SKM-1 treated with dmso at 0.1 percent for 144 hours (cell line): ENCODE results near the gene POLE4.
A peak's percentile ranks its signal among the peaks of the same experiment; 100 is the strongest.

Source experiments
- DNase-seq: peaks from one replicate; lab custom pipeline; 2025; ENCODE audit not compliant: unreplicated experiment; lab: John Stamatoyannopoulos, UW

The POLE4 gene, protein sequence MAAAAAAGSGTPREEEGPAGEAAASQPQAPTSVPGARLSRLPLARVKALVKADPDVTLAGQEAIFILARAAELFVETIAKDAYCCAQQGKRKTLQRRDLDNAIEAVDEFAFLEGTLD

DNA sequence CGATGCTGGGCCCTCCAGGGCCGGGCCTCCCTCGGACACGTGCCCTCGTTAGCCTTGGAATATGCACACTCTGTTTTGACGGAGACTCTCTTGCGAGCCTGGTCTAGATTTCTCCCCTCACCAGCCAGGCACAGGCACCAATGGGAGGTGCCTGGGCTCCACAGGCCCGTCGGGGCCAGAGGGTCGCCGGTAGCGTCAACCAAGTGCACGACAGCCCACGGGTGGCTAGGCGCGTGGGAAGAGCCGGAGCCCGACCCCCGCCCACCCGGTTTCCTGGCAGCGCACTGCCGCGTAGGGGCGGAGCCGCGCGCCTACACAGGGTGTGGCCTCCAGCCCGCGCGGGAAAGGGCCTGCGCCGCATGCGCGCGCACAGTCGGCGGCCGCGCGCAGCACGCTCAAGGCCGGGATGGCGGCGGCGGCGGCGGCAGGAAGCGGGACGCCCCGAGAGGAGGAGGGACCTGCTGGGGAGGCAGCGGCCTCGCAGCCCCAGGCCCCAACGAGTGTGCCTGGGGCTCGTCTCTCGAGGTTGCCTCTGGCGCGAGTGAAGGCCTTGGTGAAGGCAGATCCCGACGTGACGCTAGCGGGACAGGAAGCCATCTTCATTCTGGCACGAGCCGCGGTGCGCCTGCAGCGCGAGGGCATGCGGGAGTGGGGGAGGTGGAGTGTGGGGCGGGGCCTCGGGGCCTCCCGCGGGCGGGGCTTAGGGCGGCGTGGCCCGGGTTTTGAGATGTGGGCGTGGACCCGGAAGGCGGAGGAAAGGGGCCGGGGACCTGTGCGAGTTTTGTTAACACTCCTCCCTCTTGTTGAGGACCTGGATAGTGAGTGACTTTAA lies at the start of gene POLE4:
POLE4 (plus strand) TSS at position 370 of the 832 bp plus-strand sequence; CDS start at position 407, 37 bp downstream.
- peak; percentile 92 for DNase-seq

- DNase-seq: no peak
Observed at GRCh38 chr2:74908748-74909444, 49.5 kb upstream of the POLE4 start.

- DNase-seq: no peak
Observed at GRCh38 chr2:74910245-74910644, 48.2 kb upstream of the POLE4 start.

DNA sequence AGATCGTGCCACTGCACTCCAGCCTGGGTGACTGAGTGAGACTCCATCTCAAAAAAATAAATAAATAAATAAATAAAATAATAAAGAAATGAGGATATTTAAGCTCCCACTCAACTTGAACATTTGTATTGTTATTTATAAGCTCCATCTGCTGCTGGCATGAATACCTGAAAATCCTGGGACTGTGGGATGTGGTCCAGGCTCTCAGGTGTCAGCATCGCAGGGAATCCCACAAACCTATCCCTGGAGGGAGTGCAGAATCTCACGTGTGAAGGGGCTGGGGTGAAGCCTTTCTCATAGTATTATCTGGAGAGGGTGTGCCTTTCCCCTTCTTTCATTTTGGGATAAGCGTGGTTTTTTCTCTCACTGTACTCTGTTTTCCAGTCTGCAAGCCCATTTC lies 47.4 kb upstream of the POLE4 start:
- no peak for DNase-seq

DNA sequence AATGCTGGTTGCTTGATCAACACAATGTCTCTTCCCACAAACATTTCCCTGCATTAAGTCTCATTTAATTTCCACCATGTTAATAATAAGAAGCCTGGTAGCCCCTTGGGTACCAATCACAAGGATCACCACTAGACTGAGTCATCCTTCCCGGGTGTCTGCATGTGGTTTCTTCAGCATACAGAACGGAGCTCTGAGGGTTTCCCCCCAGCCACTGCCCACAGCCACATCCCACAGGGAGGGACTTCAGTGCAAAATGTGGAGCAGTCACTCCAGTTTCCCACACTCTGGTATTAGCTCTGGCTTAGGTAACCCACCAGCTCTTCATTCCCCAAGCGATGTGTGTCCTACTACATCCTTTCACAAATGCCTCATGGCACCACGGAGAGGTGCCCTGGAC lies 42.7 kb upstream of the POLE4 start:
- DNase-seq: no peak

- DNase-seq: no peak
Observed at GRCh38 chr2:74916394-74916793, 42.0 kb upstream of the POLE4 start.

DNA sequence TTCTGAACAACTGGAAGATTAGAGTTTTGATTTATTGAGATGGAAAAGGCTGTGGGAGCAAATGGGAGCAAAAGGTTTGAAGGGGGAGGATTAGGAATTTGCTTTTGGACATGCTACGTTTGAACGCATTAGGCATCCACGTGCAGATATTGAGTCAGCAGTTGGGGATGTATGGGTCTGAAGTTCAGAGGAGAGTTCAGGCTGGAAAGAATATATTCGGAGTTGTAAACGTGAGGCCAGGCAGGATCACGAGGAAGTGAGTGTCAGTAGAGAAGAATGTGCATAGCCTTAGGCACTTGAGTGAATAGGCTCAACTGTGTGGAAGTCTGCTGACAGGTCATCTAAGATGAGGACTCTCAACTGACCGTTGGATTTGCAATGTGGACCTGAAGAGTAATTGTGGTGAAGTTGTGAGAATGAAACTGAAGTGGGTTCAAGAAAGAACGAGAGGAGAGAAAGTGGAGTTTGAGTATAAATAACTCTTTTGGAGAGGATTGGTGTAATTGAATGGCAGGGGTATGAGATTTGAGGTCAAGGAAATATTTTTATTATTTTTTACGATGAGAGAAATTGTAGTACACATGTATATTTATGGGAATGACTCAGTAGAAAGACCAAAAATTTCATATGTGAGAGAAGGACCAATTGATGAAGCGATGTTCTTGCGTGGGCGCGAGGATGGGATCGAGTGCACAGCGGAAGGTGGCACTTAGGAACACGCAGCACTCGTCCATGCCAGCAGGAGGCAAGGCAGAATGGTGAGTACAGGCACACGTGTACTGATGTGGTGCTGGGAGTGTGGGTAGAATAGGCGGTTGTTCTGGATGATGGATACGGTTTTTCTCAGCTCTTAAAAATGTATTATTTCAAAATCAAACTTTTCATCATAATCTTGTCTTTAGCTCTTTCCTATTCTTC lies 40.5 kb upstream of the POLE4 start:
- DNase-seq: no peak

- DNase-seq: peak; percentile 28
Observed at GRCh38 chr2:74919827-74920226, 38.6 kb upstream of the POLE4 start.

- DNase-seq: no peak
Observed at GRCh38 chr2:74921236-74921736, 37.2 kb upstream of the POLE4 start.

- peak; percentile 91 for DNase-seq
Observed at GRCh38 chr2:74922592-74923227, 35.7 kb upstream of the POLE4 start.

DNA sequence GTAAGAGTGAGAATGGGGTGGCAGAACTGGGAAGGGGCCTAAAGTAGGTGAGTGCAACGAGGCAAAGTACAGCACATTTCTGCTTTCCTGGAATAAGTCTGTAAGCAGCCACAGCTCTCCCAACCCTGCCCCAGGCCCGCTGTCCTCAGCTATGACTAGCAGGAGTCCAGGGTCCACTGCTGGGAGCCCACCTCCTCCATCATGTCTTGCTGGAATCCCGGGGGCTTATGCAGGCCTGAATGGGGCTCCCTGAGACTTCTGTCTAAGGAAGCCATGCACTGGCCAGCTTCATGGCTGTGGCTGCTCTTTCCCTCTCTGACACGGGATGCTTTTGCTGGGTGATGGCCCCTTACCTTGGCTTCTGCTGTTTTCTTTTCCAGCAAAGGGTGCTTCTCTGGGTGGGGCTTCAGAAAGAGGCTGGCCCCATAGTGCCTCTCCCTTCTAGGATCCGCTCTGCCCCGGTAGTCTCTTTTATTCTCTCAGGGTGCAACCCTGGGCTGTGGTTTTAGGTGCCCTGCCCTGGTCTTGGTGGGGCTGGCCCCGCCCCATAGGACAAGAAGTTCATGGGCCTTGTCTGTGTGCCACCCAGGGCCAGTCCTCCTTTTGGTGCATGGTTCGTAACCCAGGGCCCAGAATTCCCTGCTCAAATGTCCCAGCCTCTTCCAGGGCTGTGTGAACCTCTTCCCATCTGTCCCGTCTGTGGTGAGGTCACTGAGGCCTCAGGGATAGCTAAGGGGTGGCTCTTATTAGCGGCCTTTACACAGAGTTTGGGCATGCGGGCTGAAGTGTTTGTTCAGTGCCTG lies 33.8 kb upstream of the POLE4 start:
- DNase-seq: no peak

GRCh38 chr2:74925361-74925786 lies 33.1 kb upstream of the POLE4 start:
- no peak for DNase-seq

DNA sequence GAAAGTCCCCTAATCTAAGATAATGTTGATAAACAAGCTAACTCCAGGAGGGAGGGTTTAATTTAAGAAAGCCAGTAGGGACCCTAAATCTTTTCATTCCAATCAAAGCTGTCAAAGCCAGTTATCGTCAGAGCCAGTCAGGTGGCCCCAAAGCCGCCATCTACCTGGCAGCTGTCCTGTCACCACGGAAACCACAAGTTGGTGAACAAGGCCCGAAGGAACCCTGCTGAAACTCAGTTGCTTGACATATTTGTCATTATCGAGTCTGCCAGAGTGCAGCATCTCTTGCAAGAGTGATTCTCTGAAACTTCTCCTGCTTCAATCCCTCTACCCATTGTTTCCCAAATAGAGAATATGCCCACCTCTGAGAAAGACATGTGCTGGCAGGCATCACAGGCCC lies 30.8 kb upstream of the POLE4 start:
- no peak for DNase-seq

DNA sequence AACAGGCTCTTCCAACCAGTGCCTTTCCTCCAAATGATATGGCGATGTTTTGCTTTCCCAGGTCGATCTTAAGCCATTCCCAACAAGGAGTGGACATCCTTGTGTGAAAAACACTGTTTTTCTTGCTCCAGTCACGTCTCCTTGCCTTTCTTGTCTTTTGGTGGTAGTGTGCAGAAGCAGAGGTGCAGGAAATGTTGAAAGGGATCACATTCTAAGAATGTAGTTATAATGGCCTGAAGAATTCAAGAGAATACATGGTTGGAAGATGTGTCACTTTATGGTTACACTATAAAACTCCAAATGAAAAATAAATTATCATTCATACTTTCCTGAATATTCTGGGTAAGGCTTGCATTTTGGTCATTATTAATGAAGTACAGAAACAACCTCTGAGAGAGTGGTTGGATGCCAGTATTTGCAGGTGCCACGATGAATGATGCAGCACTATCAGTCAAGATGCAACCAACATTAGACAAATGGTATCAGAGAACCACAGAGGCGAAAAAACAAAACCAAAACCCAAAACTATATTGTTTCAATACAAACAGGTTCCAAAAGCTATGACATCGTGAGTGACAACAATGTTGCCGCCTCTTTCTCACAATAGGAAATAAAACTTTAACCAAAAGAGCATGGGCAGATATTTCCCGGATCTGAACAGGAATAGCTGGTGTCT lies 27.5 kb upstream of the POLE4 start:
- DNase-seq: no peak

DNA sequence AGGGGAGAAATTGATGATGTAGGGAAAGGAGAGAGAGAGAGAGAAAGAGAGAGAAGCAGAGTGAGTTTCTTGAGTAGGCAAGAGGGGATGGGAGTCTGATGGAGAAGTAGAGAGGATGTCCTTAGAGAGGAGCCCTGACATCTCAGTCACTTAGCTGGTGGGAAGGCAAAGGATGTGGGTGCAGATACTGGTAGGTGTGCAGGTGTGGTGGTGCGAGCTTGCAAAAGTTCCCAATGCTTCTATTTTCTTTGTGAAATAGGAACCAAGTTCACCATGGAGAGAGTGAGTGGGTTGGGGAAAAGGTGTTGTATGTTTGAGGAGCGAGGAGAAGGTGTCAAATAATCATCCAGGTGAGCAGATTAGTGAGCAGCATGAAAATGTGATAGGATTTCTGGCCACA lies 26.5 kb upstream of the POLE4 start:
- DNase-seq: no peak

DNA sequence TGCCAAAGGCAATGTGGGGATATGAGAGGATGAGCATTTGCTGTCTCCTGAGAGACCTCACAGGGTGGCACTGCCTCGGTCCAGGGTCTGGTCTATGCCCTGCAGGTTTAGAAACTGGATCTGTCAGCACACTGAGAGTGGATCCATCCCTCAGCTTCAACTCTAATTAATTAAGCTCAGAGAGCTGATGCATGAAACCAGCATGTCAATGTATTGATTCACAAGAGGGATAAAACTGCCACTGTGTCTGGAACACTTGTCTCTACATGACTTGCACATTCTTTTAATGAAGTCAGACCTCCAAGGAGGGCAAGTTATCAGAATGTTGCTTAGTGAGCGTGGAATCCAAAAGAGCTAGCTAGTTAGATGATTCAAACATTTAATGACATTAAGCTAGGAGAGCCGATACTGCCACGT lies 22.5 kb upstream of the POLE4 start:
- no peak for DNase-seq

GRCh38 chr2:74937221-74937880 lies 21.1 kb upstream of the POLE4 start:
- no peak for DNase-seq

- DNase-seq: no peak
Observed at GRCh38 chr2:74938264-74938663, 20.2 kb upstream of the POLE4 start.
